Stimulated activated CD4-positive, alpha-beta T cell treated with anti-CD3 and anti-CD28 coated beads, Interleukin-1b, Interleukin-23, amount 100 ng/mL, for 1 hour (primary cell): ENCODE measurements around the gene CDT1.
"Not testable (repeated sequence)": the region's sequence is repeated elsewhere in the genome, so short reads cannot be mapped to it uniquely, and the experiment has no call there.

Source experiments
- DNase-seq, 2 donors: peaks; one replicate each; pipeline ENCODE4 v3.0.0-alpha.2; 2020; ENCODE audit warnings: low read depth in 2 of 2

Gene CDT1

DNA sequence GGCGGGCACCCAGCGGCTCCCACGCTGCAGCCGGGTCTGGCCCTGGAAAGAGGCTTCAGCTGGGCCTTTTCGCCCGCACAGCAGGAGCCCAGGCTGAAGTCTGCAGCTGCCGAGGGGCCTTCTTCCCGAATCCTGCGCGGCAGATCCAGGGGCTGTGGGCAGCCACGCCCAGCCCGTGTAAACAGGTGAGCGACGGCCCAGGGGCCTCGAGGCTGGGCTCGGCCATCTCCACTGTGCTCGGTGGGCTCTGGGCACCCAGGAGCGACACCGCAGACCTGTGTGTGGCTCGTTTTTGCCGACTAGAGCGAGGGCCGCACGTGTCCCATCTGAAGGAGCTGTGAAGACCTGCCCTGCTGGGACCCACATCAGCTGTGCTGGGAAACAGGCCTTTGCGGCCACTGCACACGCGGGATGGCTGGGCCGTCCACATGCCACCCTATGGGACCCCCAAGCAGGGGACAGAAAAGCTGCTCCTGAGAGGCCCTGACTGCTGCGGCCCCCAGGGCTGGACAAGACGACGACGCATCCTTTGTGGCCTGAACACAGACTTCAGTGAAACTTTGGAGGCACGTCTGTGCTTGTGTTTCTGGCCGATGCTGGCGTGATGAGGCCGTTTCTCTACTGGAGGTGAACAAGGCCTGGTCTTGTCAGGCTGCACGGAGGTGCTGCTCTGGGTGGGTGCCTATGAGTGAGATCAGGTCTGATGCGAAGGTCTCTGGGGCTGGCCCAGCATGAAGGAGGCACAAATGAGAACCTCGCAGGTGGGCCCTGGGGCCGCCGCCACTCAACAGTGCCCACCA, 13.3 kb downstream of the CDT1 start:
- no peak for DNase-seq

DNA sequence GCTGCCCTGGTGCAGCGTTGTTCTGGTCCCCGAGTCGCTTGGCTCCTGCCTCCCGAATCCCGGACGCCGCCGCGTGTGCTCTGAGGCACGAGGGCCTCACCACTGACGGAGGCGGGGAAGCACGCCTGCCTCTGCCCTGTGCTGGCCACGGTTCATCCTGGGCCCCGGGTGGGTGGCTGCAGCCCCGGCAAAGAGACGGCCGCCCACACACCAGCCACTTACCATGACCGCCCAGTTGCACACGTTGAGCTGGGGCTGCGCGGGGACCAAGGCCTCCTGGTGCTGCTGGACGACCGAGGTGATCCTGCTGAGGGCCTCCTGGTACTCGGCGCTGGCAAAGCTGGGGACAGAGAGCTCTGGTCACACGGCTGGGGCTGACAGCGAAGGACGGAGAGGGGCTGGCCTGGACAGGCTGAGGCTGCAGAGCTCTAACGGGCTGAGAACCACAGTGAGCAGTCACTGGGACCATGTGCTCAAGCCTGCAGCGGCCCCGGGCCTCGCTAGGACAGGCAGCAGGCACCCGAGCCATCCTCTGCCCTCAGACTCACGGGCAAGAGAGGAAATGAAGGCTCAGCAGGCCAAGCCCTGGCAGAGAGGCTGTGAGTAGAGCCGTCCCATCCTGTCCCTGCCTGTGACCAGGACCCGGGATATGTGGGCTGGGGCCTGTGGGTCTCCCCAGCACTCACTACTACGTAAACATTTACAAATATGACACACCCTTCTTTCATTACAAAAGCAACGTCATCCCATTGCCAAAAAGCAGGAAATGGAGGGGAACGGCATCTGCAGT, 14.4 kb downstream of the CDT1 start:
- no peak for DNase-seq

DNA sequence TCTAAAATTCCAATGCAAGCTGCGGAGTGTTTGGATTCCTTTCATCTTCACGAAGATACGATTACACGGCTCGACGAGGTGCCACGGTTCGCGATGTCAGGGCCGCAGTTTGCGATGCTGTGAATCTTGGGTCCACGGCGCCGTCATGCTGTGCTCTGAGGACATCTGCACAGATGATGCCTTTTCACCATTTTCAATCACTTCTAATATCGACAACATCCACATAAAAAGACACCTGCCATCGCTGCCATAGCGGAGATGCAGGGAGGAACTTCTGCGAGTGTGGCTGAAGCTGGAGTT, 14.9 kb downstream of the CDT1 start:
- DNase-seq: no peak

DNA sequence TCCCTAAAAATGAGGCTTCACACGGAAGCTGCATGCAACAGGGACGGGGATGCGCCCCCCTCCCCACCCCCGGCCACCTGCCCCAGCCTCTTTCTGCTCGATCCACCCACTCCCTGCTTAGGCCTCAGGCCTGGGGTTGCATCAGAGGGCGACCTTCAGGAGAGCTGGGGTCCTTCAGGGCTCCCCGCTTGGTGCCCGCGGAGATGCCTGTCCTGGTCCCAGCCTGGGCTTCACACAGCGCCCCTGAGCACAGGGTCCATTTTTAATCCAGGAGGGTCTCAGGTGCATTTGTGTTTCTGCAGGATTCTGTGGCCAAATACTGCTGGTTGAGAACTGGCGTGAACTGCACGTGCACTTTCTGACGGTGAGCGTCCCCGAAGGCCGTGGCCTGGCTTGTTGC, 15.5 kb downstream of the CDT1 start:
- DNase-seq: no peak

DNA sequence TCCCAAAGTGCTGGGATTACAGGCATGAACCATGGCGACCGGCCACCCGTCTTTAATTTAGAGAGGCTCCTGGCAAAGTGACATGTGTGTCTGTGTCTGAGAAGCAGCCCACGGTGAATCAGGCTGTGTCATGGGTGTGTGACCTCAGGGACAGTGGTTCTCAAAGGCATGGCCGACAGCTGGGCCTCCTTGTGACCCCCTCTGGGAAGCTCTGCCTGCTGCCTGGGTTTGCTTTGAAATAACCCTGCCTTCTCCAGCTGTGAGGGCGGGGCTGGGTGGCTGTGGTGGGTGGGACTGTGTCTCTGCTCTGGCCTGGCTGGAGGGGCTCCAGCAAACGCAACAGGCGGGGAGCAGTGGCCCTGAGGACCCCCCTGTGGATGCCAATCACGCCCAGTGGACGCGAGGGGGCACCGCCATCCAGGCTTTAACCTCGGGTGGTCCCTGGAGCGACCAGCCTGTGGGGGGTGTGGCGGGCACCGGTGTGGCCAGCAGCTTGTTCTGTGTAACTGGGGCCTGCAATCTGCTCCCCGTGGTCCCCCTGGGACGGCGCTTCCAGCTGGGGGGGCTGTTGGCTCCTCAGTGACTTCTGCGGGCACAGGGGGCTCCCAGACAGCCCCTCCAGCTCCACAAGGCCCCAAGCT, 16.9 kb downstream of the CDT1 start:
- no peak for DNase-seq

DNA sequence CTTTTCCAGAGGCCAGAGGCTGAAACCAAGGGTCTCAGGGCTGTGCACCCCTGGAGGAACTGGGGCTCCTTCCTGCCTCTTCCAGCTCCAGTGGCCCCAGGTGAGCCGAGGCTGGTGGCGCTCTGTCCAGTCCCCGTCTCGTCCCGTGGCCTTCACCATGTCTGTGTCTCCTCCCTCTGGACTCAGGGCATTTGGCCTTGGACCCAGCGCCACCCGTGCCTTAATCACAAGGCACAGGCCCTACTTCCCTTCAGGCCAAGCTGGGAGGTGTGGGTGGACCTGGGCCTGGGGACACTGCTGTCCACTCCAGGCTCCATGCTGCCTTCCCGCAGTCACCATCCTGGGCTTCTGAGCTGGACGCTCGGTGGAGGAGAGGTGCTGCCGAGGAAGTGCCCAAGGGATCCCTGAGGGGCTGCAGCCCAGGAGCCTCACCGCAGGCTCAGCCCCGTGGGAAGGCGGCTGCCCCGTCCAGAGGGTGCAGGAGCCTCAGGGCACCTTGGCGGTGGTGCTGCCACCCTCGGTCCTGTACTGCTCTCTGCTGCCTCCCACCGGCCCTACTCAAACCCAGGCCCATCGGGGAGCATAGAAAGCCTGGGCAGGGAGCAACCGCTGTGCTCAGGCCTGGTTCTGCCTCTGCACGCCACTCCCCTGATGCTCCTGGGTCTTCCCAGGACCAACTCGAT, 17.7 kb downstream of the CDT1 start:
- DNase-seq: no peak

DNA sequence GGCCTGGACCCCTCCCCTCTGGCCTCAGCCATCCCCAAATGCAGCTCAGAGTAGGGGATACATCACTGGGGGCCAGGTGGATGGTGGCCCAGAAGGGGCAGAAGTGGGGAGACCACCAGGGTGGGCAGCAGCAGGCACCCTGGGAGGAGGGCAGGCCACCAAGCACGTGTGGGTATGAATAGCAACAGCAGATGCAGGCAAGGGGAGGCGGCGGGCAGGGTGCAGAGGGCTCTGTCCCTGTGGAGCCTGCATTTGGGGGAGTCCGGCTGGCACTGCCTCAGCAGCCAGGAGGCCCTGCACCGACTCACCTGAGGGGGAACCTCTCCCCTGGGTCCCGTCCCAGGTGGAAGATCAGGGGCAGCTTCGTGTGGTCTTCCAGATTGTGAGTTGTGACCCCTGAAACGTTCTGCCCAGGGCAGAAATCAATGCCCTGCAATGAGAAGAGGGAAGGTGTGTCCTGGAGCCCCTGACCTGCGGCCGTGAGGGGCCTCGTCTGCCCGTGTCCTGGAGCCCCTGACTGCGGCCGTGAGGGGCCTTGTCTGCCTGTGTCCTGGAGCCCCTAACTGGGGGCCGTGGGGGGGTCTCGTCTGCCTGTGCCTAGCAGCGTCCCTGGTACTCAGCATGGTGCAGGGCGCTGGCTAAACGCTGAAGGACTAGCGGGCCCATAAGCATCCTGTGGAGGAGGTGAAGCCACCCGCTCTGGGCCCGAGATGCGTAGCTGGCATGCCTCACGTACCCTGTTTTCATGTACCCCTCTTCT, 18.9 kb downstream of the CDT1 start:
- DNase-seq: no peak

DNA sequence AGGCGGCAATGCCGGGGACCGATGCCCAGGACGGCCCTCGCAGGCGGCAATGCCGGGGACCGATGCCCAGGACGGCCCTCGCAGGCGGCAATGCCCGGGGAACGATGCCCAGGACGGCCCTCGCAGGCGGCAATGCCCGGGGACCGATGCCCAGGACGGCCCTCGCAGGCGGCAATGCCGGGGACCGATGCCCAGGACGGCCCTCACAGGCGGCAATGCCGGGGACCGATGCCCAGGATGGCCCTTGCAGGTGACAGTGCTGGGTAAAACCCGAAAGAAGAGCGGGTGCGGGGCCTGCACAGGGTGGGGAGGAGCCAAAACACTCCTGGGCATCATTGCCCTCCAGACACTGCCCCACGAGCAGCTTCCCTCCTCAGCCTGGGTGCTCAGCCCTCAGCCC, 20.1 kb downstream of the CDT1 start:
- not testable (repeated sequence) for DNase-seq

DNA sequence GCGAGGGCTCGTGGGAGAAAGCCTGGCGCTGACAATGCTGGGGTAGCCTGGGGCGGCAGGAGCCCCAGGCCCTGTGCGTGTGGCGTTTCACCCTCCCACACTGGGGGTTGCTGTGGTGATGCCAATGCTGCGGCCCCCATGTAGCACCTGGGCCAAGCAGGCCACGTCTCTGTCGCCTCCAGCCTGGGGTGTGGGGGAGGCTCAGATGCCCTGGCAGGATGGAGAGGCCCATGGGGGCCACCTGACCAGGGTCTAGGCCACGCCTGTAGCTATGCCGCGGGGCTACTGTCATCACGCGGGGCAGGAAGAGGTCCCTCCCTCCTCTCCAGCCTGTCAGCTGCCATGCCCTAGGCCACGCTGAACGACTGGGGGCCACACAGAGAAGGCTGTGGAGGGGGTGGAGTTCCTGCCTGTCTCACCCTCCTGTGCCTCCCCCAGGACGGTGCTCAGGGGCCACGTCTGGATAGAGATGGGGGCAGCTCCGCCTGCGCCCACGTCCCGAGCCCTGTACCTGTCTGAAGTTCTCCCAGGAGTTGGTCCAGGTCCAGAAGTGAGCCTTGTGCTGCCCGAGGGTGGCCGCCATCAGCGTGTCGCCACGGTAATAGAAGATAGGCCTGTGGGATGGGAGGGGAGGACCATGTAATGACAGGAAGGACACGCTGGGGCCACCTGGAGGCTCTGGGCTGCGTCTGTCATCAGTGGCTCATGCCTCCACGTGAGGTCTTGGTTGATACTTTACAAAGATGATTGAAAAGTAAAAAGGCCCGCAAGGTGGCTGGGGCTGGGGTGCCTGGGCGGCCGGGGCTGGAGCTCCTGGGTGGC, 20.9 kb downstream of the CDT1 start:
- no peak for DNase-seq

DNA sequence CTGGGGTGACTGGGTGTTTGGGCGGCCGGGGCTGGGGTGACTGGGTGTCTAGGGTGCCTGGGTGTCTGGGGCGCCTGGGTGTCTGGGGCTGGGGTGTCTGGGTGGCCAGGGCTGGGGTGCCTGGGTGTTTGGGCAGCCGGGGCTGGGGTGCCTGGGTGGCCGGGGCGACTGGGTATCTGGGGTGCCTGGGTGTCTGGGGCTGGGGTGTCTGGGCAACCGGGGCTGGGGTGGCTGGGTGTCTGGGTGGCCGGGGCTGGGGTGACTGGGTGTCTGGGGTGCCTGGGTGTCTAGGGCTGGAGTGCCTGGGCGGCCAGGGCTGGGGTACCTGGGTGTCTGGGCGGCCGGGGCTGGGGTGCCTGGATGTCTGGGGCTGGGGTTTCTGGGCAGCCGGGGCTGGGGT, 21.6 kb downstream of the CDT1 start:
- no peak for DNase-seq

DNA sequence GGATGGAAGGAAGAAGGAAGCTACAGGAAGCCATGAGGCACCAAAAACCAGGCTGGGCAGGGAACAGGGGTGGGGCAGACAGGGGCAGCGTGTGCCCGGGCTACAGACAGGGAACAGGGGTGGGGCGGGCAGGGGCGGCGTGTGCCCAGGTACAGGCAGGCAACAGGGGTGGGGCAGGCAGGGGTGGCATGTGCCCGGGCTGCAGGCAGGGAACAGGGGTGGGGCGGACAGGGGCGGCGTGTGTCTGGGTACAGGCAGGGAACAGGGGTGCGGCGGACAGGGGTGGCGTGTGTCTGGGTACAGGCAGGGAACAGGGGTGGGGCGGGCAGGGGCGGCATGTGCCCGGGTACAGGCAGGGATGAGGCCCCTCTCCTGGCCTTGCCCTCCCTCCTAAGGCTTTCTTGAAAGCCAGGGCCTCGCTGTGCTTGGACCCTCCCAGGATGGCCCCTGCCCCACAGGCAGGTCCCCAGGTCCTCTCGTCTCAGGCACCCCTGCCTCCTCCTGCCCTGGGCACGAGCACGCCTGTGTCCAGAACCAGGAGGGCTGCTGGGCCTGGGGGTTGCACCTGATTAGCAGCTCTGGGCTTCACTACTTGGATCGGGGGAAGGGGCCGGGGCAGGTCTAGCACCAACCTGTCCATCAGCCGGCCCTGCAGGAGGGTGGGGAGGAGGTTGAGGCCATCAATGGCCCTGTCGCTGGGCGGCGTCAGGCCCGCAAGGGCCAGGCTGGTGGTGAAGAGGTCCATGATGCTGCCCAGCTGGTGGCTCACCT, 22.7 kb downstream of the CDT1 start:
- DNase-seq: no peak

DNA sequence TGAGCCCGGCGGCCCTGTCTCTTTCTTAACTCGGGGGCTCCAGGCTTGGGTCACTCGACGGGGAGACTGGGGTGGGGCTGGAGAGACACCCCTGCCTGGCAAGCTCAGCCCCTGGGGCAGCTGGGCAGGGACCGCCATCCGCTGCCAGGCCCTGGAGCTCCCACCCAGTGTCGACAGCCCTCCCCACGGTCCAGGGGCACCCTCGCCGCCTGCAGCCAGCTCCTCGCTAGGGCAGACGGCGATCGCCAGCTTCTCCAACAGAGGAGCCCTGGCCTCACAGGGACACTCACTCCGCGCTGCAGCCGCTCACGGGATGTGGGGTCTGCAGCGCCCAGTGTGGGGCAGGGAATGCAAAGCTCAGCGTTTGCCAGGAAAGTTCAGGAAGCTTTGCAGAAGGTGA, 24.1 kb downstream of the CDT1 start:
- no peak for DNase-seq

DNA sequence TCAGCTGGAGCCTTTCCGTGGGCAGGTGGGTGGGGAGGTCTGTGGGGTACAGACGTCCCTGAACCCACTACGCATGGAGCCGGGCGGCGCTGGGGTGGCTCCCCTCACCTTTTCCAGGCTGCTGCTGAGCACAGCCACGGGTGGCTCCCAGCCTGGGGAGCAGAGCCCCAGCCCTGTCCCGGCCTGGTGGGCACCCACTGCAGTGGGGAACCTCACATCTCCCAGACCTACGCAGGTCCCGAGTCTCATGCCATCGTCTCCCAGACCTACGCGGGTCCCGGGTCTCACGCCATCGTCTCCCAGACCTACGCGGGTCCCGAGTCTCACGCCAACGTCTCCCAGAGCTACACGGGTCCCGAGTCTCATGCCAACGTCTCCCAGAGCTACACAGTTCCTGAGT, 25.1 kb downstream of the CDT1 start:
- DNase-seq: no peak

DNA sequence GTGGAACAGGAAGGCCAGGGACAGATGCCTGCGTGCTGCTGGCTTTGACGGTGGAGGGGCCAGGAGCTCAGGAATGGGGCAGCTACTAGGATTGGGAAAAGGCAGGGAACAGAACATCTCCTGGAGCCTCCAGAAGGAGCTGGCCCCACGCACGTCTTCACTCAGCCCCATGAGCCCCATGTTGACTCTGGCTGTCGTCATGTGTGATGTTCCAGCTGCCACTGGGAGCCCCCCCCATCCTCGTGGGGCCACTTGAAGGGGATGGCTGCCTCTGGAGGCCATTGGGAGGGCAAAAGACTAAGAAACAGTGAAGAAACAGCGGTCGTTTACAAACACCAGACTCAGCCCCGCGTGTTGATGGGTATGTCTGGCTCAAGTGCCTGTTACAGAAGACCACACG, 26.7 kb downstream of the CDT1 start:
- no peak for DNase-seq

DNA sequence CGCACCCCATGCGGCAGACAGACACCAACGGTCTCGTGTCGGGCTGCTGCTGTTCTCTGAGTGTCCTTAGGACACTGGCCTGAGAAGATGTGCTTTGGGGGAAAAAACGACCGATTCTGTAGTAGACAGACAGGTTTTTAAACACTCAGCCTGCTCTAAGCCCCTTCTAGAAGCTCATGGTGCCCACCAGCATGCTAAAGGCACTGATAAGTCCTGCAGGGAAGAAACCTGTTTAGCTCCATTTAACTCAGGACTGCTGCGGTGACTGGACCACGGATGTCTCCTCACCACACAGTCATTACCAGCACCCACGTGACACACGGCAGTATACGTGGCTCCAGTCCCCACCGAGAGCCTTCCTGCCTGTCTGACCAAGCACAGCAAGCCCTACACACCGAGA, 27.2 kb downstream of the CDT1 start:
- DNase-seq: no peak

DNA sequence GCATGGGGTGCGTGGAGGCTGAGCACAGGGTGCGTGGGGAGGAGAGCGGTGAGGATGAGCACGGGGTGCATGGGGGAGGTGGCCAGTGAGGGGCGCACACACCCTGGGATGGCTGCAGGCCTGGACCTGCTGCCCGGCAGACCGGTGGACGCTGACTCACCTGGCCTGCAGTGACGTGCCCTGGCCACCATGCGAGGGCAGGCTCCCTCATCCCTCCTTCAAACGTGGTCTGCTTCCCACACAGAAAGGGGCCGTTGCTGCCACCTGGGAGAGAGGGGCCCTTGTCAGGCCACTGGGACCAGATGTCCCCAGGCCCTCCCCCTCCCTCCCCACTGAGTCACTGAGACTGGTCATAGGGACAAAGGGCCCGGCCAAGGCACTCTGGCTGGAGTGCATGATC, 28.2 kb downstream of the CDT1 start:
- no peak for DNase-seq

DNA sequence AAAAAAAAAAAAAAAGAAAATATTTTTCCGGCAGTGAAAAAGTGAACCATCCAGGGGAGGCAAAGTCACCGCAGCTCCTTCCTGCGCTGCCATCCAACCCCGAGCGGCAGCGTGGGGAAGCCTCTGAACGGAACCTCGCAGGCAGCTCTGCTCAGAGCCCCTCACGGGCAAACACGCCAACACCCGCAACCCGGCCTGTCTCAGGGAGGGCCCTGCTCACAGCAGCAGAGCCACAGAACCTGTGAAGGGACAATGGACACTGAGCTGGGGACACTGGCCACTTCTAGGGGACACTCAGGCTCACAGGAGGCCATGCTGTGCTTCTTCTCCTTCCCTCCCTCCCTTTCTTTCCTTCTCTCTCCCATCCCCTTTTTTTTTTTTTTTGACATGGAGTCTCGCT, 29.5 kb downstream of the CDT1 start:
- no peak for DNase-seq

DNA sequence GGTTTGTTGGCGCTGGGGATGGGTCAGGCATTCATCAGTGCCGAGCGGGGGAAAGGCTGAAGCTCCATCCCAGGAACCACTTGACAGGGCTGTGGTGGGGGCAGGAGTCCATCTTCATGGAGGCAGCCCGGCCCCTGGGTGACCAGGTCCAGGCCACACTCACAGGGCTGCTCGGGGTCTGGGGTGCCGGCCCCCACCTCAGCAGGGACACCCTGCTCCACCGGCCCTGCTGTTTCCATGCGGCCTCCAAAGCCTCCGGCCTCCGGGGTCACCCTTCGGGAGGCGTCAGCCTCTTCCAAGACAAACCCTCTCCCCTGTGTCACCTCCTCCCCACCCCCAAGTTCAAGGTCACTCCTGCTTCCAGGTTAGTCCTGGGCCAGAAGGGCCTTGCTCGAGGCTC, 31.1 kb downstream of the CDT1 start:
- no peak for DNase-seq

DNA sequence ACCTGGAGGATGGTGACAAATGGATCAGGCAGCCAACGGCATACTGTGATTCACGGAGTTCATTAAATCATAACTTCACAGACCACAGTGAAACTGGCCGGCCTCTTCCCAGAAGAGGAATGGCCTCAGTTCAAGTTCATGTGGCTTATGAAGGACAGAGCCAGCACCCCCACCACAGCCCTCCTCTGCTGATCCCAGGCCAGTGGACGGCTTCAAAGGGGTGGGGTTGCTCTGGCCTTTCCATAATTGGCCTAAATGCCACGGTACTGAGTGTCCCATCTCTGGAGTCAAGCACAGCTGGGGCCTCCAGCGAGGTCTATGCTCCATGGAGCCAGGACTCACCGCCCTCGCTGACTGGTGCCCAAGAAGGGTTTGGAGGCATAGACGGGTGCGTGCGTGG, 31.8 kb downstream of the CDT1 start:
- DNase-seq: no peak

DNA sequence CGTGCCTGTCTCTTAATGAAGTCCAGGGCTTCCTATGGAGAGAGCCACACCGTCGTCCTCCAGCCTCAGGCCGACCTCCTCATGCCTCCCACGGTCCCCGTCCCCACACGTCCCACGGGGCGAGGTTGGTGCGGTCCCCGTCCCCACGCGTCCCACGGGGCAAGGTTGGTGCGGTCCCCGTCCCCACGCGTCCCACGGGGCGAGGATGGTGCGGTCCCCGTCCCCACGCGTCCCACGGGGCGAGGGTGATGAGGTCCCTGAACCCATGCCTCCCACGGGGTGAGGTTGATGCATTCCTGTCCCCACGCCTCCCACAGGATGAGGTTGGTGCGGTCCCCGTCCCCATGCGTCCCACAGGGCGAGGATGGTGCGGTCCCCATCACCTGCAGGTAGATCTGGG, 32.2 kb downstream of the CDT1 start:
- DNase-seq: no peak
